Right forelimb (tissue), 1 donor: ENCODE measurements around the gene TAF4.
"Not testable (repeated sequence)": the region's sequence is repeated elsewhere in the genome, so short reads cannot be mapped to it uniquely, and the experiment has no call there.

Experiments used
- DNase-seq: peaks from one replicate; pipeline ENCODE4 v3.0.0-alpha.2; 2018

Gene TAF4

GRCh38 chr20:62080249-62080990 lies 14.7 kb upstream of the TAF4 start:
- DNase-seq = no peak

DNA sequence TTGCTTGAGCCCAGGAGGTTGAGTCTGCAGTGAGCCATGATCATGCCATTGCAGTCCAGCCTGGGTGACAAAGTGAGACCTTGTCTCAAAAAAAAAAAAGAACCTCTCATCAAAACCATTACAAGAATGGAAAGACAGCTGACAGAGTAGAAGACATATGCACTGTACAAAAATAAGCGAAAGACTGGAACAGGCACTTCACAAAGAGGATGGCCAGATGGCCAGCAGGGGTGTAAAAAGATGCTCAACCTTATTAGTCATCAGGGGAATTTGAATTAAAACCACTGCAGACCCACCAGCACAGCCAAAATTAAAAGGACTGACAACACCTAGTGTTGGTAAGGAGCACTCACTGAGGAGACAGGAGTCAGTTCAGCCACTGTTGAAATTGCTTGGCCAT lies 13.5 kb upstream of the TAF4 start:
- no peak for DNase-seq

DNA sequence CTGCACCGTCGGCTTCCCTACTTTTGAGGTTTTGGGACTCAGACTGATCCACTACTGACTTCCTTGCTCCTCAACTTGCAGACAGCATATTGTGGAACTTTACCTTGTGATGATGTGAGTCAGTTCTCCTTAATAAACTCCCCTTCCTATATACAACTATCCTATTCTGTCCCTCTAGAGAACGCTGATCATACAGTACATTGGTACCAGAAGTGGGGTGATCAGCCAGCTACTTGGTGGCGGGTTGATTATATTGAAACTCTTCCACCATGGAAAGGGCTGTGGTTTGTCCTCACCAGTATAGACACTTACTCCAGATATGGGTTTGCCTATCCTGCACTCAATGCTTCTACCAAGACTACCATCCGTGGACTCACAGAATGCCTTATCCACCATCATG lies 7.6 kb upstream of the TAF4 start:
- DNase-seq = no peak

GRCh38 chr20:62071669-62072430 lies 6.2 kb upstream of the TAF4 start:
- not testable (repeated sequence) for DNase-seq

GRCh38 chr20:62069741-62070216 lies 4.1 kb upstream of the TAF4 start:
- no peak for DNase-seq

DNA sequence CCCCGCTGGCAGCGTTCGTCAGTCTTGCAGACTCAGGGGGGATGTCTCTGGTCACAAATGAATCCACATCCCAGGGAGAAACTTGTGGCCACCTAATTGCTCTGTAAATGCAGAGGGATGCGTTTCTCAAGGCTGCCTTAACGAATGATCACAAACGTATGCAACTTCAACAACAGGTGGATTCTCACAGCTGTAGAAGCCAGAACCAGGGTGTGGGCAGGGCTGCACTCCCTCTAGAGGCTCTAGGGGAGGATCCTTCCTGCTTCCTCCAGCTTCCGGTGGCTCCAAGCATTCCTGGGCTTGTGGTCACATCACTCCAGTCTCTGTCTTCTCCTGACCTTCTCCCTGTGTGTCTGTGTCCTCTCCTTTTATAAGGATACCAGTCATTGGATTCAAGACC lies 3.3 kb upstream of the TAF4 start:
- no peak for DNase-seq

GRCh38 chr20:62067547-62068260 lies 2.0 kb upstream of the TAF4 start:
- DNase-seq = no peak

- no peak for DNase-seq
Observed at GRCh38 chr20:62066983-62067433, 1.3 kb upstream of the TAF4 start.

DNA sequence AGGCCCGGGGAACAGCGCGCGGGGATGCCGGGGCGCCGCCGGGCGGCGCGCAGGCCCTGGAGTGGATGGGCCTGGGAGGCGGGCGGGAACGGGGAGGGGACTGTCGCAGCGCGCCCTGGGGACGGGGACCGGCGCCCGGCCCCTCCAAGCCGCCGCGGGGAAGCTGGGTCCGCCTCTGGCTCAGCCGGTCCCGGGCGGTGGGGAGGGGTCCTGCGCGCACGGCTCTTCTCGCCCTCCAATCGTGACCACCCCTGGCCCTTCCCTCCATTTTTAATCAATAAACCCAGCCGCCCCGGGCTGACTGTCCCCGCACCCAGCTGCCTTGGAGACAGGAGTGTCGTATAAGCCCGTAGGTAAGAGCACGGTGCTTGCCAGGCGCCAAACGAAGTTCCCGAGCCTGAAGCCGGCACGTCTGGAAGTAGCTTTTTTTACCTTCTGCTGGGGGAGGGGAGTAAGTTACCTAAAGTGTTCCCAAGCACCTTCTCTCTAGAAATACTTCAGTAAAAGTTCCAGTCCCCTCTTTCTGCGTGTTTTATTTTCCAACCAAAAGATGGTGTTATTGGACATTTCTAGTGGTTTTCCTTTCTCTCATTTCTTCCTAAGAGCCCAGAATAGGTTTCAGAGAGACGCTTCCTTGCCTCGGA lies 780 bp upstream of the TAF4 start:
- peak; percentile 79 for DNase-seq

DNA sequence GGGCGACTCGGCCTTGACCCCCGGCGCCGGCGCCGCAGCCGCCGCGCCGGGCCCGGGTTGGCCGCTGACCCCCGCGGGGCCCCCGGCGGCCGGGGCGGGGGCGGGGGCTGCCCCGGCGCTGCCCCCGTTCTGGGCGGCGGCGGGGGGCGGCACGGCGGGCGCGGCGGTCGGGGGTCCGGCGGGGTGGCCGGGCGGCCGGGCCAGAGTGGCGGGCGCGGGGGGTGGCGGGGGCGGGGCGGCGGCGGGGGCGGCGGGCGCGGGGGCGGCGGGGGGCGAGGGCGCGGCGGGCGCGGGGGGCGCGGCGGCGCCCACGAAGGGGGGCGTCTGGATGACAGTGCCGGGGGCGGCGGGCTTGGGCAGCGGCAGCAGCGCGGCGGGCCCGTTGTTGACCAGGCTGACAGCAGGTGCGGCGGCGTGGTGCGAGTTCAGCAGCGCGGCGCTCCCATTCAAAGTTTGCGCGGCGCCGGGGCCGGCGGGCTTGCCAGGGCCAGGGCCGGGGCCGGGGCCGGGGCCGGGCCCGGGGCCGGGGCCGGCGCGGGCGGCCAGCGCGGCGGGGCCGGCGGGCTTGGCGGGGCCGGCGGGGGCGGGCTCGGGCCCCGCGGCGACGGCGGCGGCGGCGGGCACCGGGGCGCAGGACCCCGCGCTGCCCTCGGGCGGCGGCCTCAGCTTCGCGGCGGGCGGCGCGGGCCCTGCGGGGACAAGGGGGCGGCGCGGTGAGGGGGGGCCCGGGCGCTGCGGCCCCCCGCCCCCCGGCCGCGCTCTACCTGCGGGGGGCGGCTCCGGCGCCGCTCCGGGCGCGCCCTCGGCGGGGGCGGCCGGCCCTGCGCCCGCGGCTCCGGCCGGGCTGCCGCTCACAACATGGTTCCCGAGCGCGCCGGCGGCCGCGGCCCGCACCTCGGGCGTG lies 659 bp downstream of the TAF4 start:
- DNase-seq = no peak

DNA sequence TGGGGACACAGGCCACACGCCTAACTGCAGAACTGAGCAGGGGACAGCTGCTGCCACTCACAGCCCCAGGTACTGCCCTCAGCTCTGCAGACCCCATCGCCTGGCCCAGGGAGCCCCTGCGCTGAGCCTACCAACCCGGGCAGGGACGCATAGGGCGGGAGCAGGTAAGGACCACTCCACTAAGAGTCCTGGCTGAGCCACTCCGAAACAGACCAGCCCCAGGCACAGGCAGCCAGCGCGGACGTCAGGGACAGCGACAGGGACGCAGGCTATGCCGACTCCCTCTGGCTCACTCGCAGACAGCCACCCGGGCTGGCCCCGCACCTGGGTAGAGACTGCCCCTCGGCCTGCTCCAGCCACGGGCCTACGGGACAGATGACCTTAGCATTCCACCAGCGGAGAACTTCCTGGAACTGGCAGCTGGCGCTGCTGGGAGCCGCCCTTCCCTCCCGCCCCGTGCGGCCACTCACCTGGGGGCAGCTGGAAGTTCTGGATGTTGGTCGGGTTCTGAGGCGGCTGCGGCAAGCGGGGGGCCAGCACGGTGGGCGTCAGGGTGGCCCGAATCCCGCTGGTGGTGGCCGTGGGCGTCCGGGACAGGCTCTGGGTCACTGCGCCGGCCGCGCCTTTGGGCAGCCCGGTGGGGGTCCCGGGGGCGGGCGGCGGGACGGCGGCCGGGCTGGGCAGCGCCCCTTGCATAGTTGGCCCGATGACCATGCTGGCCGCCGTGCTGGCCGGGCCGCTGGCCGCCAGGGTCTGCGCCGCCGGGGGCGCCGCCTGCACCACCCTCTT lies 1.5 kb downstream of the TAF4 start:
- DNase-seq = no peak

DNA sequence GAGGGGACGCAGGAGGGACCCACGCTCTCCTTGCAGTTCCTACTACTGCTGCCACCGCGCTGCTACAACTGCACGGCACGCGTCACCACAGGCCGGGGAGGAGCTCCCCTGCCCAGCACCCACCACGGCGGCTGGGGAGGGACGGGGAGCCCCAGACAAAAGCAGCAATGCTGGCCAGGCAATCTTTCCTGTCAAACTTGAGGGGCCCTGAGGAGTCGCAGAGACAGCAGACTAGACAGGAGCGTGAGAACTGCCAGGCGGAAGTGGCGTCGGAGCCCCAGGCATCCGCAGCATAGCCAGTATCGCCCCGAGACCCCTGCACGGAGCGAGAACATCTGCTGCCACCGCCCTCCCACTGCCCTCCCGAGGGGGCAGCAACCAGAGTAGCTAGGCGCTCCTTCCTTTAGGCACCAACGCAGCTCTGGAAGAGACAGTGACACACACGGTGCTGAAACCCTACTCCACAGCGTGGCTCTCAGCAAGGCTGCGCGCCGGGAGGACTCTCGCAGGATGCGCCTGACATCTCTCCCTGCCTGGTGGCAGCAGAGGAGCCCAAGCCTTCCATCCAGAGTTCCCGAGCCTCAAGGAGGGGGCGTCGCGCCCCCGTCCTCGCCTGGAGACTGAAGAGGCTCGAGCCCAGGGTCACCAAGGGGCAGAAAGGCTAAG lies 2.2 kb downstream of the TAF4 start:
- DNase-seq = peak; percentile 63

GRCh38 chr20:62062661-62063314 lies 2.9 kb downstream of the TAF4 start:
- DNase-seq = no peak

- DNase-seq = no peak
Observed at GRCh38 chr20:62061851-62062423, 3.7 kb downstream of the TAF4 start.

- no peak for DNase-seq
Observed at GRCh38 chr20:62060631-62061541, 4.8 kb downstream of the TAF4 start.

- DNase-seq = no peak
Observed at GRCh38 chr20:62059920-62060630, 5.6 kb downstream of the TAF4 start.

GRCh38 chr20:62059401-62059800 lies 6.3 kb downstream of the TAF4 start:
- no peak for DNase-seq

DNA sequence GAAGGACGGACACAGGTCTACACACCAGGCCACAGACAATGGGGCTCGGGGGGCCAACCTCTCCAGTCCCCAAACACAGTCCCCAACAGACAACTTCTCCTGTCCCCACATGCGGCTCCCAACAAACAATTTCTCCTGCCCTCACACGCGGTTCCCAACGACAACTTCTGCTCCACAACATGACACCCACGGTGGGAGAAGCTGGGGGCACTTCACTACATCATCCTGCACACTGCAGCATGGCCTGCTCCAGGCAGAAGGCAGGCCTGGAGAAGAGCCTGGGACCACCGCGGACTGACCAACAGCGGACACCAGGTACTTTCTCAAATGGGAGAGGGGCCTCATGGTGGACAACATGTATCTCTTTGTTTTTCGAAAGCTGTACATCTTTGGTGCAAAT lies 6.7 kb downstream of the TAF4 start:
- no peak for DNase-seq
